Measurements from ENCODE around the gene EPB41L3. TPM values are rescaled to one million over a fixed set of nuclear protein-coding genes. Genes with fewer than 3 reads are reported as not detected.

The EPB41L3 gene
- polyA plus RNA-seq, 2 of the 4 experiments (the other 2 are of a cell fraction): 0.46 to 1.00 TPM

DNA sequence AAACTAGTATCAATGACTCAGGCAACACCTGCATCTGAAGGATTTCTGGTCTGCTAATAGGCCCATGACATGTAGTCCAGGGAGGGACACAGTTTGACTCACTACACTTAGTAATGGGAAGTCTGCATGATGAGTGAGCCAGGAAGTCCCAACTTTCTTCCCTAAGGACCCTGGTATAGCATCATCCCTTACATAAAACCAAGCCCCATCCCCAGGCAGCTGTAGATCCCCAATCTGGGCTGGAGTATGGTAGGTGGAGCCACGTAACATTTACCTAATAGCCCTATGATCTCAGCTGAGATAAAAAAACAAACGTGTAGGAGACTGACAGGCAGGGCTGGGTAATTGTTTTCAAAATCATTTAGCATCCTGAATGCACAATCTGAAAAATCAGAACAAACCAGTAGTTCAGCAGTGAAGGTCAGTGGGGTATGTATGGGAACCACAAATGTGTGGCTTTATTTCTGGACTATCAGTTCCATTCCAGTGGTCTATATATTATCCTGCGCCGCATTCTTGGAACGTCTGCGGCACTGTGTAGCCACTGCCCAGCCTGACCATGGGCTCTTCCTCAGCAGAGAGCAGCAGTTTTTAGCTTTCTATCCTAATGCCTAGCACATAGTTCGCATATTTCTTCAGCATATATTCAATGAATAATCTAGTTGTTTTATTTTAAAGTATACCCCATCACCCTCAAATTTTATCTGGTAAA lies 33.5 kb downstream of the EPB41L3 start:
- 53% methylated on average over 7 of the region's 7 CpGs for WGBS (ENCODE audit: missing lambda C conversion rate)
- ChIA-PET POLR2A (no interaction called here), CTCF (no interaction called here)
- Histone ChIP-seq H3K9me3 (no peaks in the 10 kb centered on the region), H3K4me2 (no peak overlapping the region), H3K4me1 (no peaks in the 10 kb centered on the region), H3K27ac (no peak overlapping the region), H3K4me3 (no peak overlapping the region)
- no peak for FAIRE-seq
- DNase-seq (ENCODE audit: low read depth in 1 of 2, low spot score in 1 of 2): no peak
- TF ChIP-seq, protein P1, sequence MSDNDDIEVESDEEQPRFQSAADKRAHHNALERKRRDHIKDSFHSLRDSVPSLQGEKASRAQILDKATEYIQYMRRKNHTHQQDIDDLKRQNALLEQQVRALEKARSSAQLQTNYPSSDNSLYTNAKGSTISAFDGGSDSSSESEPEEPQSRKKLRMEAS (IDR thresholded peaks at IDR 0.05): no peak
- no peak for TF ChIP-seq CBX2 (IDR thresholded peaks at IDR 0.05; ENCODE audit: borderline replicate concordance, low read depth)
- no peak for TF ChIP-seq NPAS2 (CRISPR knock-in tag; IDR thresholded peaks at IDR 0.05; ENCODE audit: borderline replicate concordance)
- TF ChIP-seq, protein P2, sequence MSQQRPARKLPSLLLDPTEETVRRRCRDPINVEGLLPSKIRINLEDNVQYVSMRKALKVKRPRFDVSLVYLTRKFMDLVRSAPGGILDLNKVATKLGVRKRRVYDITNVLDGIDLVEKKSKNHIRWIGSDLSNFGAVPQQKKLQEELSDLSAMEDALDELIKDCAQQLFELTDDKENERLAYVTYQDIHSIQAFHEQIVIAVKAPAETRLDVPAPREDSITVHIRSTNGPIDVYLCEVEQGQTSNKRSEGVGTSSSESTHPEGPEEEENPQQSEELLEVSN (IDR thresholded peaks at IDR 0.05; ENCODE audit: borderline replicate concordance, low read depth): no peak
- no peak for TF ChIP-seq PHF8 (IDR thresholded peaks at IDR 0.05; ENCODE audit: borderline replicate concordance, low read depth)
- no peak for TF ChIP-seq HOXB5 (CRISPR knock-in tag; IDR thresholded peaks at IDR 0.05)
- TF ChIP-seq, protein P3, sequence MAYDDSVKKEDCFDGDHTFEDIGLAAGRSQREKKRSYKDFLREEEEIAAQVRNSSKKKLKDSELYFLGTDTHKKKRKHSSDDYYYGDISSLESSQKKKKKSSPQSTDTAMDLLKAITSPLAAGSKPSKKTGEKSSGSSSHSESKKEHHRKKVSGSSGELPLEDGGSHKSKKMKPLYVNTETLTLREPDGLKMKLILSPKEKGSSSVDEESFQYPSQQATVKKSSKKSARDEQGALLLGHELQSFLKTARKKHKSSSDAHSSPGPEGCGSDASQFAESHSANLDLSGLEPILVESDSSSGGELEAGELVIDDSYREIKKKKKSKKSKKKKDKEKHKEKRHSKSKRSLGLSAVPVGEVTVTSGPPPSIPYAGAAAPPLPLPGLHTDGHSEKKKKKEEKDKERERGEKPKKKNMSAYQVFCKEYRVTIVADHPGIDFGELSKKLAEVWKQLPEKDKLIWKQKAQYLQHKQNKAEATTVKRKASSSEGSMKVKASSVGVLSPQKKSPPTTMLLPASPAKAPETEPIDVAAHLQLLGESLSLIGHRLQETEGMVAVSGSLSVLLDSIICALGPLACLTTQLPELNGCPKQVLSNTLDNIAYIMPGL (CRISPR knock-in tag; IDR thresholded peaks at IDR 0.05; ENCODE audit: borderline replicate concordance): no peak
- TF ChIP-seq ESRRA (IDR thresholded peaks at IDR 0.05; ENCODE audit: borderline replicate concordance, low read length): no peak
- TF ChIP-seq EHMT2 (IDR thresholded peaks at IDR 0.05; ENCODE audit: low read depth): no peak
- no peak for TF ChIP-seq SREBF2 (IDR thresholded peaks at IDR 0.05)
- no peak for TF ChIP-seq EHF (CRISPR knock-in tag; IDR thresholded peaks at IDR 0.05)
- no peak for ATAC-seq

DNA sequence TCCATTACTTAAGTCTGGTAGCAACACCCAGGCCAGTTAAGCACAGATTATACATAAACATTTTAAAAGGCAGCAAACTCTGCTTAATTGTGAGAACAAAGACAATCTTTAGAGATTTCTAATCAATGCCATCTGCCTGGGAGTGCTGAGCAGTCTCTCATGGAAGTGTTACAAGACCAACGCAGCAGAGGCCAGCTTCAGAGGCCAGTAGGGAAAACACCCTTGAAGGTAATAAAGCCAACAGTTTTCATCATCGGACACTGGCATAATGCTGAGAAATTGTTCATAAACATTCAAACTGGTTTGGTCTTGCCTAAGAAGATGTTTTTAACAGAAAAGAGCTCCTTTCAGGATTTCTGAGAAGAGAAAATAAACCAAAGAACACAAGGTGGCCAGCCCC lies 35.0 kb downstream of the EPB41L3 start:
- WGBS (ENCODE audit: missing lambda C conversion rate): 51% methylated on average over 2 of the region's 2 CpGs
- FAIRE-seq: no peak

DNA sequence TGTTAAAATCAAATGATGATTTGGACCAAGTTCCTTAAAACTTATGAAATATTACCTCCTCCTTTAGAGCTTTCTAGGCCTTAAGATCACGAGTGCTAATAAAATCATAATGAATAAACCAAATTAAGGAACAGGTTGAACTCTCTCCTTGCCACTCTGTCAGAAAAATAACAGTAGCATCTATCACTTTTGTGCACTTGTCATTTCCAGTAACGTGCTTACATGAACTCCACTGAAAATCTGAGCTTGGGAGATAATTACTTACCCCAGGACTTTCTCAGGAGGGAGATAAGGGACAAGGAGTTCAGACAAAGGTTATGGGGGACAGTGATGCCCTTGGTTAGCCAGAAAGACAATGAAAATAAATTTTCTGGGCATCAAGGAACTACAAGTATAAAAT lies 36.0 kb downstream of the EPB41L3 start:
- Histone ChIP-seq H3K4me2 (no peak overlapping the region), H3K27ac (no peak overlapping the region), H3K4me3 (no peak overlapping the region), H3K4me1 (no peaks in the 10 kb centered on the region), H3K9me3 (no peaks in the 10 kb centered on the region)
- DNase-seq (ENCODE audit: low read depth in 1 of 2, low spot score in 1 of 2) (no peak), ATAC-seq (no peak), FAIRE-seq (no peak)
- ChIA-PET CTCF (no interaction called here), POLR2A (no interaction called here)
- WGBS (ENCODE audit: missing lambda C conversion rate): 2% methylated on average over 2 of the region's 2 CpGs
- no peak for TF ChIP-seq KDM5A (IDR thresholded peaks at IDR 0.05)
- no peak for TF ChIP-seq HOXB13 (CRISPR knock-in tag; IDR thresholded peaks at IDR 0.05; ENCODE audit: low read depth)
- no peak for TF ChIP-seq NFE2L2 (conservative IDR thresholded peaks at IDR 0.05; ENCODE audit: low read length)
- no peak for TF ChIP-seq JUNB (IDR thresholded peaks at IDR 0.05)
- TF ChIP-seq, protein P4, sequence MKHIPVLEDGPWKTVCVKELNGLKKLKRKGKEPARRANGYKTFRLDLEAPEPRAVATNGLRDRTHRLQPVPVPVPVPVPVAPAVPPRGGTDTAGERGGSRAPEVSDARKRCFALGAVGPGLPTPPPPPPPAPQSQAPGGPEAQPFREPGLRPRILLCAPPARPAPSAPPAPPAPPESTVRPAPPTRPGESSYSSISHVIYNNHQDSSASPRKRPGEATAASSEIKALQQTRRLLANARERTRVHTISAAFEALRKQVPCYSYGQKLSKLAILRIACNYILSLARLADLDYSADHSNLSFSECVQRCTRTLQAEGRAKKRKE (CRISPR knock-in tag; IDR thresholded peaks at IDR 0.05; ENCODE audit: low read depth): no peak
- no peak for TF ChIP-seq RAD21 (conservative IDR thresholded peaks at IDR 0.05 in 1 of 2, IDR thresholded peaks at IDR 0.05 in 1 of 2)
- TF ChIP-seq MYC (IDR thresholded peaks at IDR 0.05; ENCODE audit: borderline replicate concordance, low read length): no peak
- no peak for TF ChIP-seq NR3C1 (IDR thresholded peaks at IDR 0.05)
- TF ChIP-seq NPAS2 (CRISPR knock-in tag; IDR thresholded peaks at IDR 0.05; ENCODE audit: borderline replicate concordance): no peak
- no peak for TF ChIP-seq ZSCAN20 (CRISPR knock-in tag; IDR thresholded peaks at IDR 0.05)
- TF ChIP-seq, protein P2 (IDR thresholded peaks at IDR 0.05; ENCODE audit: borderline replicate concordance, low read depth): no peak

More for the DNA sequence above, 35.0 kb downstream of the EPB41L3 start:
- no peak overlapping the region for H3K4me3 ChIP-seq
- CTCF ChIA-PET: interaction anchor here (0.8 kb wide), 1 partner anchor 22 kb away, joined by 3 read pairs; no protein-coding TSS in a partner anchor
- POLR2A ChIA-PET: no interaction called here
- TF ChIP-seq RAD21 (conservative IDR thresholded peaks at IDR 0.05 in 1 of 2, IDR thresholded peaks at IDR 0.05 in 1 of 2) (no peak), RFX5 (IDR thresholded peaks at IDR 0.05) (no peak), SMC3 (IDR thresholded peaks at IDR 0.05) (no peak), KDM5A (IDR thresholded peaks at IDR 0.05) (no peak), POLR2A (IDR thresholded peaks at IDR 0.05; ENCODE audit: low read length) (no peak), POLR2AphosphoS2 (conservative IDR thresholded peaks at IDR 0.05; ENCODE audit: low read length) (no peak), NFE2L2 (conservative IDR thresholded peaks at IDR 0.05; ENCODE audit: low read length) (no peak)
- TF ChIP-seq, protein P5, sequence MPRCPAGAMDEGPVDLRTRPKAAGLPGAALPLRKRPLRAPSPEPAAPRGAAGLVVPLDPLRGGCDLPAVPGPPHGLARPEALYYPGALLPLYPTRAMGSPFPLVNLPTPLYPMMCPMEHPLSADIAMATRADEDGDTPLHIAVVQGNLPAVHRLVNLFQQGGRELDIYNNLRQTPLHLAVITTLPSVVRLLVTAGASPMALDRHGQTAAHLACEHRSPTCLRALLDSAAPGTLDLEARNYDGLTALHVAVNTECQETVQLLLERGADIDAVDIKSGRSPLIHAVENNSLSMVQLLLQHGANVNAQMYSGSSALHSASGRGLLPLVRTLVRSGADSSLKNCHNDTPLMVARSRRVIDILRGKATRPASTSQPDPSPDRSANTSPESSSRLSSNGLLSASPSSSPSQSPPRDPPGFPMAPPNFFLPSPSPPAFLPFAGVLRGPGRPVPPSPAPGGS (IDR thresholded peaks at IDR 0.05): no peak
- TF ChIP-seq, protein P6, sequence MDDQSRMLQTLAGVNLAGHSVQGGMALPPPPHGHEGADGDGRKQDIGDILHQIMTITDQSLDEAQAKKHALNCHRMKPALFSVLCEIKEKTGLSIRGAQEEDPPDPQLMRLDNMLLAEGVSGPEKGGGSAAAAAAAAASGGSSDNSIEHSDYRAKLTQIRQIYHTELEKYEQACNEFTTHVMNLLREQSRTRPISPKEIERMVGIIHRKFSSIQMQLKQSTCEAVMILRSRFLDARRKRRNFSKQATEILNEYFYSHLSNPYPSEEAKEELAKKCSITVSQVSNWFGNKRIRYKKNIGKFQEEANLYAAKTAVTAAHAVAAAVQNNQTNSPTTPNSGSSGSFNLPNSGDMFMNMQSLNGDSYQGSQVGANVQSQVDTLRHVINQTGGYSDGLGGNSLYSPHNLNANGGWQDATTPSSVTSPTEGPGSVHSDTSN (IDR thresholded peaks at IDR 0.05): no peak
- H3K4me1 ChIP-seq: no peaks in the 10 kb centered on the region
- no peak overlapping the region for H3K27ac ChIP-seq
- no peak for ATAC-seq
- H3K4me2 ChIP-seq: no peak overlapping the region
- no peak for DNase-seq (ENCODE audit: low read depth in 1 of 2, low spot score in 1 of 2)
- H3K9me3 ChIP-seq: no peaks in the 10 kb centered on the region

Data from A549 (cell line).